IMR-90 (cell line): ENCODE data around the gene NPBWR2. TPM values are rescaled to one million over a fixed set of nuclear protein-coding genes. Genes with fewer than 3 reads are reported as not detected.

ENCODE experiments used
- ATAC-seq: fragments of 200-7000 bp; cut with Tn5 transposase; 2 replicates; pipeline ENCODE4 v1.9.1; 2020; ENCODE audit warnings: low read depth, mild to moderate bottlenecking, moderate library complexity
- BruUV-seq: library from RNA; stranded (reverse); fragments of 400-500 nt; replicated peaks from 2 replicates; lab custom pipeline; 2021; lab: Mats Ljungman, UMichigan
- CTCF ChIA-PET: fragments of 300-600 bp; formaldehyde crosslinking; extraction: SDS; loops from one replicate; lab custom pipeline; 2021; ENCODE audit warnings: antibody characterized with exemption; lab: Yijun Ruan, JAX
- POLR2A ChIA-PET: fragments of 300-600 bp; sonication (Branson Sonifier 250); formaldehyde crosslinking; loops from one replicate; lab custom pipeline; 2022; ENCODE audit warnings: antibody characterized with exemption; ENCODE audit not compliant: unreplicated experiment; lab: Charles Lee
- DNase-seq: peaks from one replicate; pipeline ENCODE4 v3.0.0; 2013
- H2AFZ ChIP-seq: replicated peaks from 2 replicates; pipeline ENCODE3; 2013; ENCODE audit warnings: low read length, mild to moderate bottlenecking; ENCODE audit not compliant: poor library complexity
- H2AK5ac ChIP-seq: 2 replicates; pipeline ENCODE4 v1.6.1; 2013; ENCODE audit warnings: low read depth, low read length, inconsistent platforms
- H2AK9ac ChIP-seq: replicated peaks from 2 replicates; pipeline ENCODE3; 2013; ENCODE audit warnings: mild to moderate bottlenecking, low read depth, low read length, moderate library complexity; ENCODE audit not compliant: poor library complexity
- H2BK120ac ChIP-seq: 2 replicates; pipeline ENCODE4 v1.6.1; 2013; ENCODE audit warnings: low read depth, low read length, inconsistent platforms
- H2BK15ac ChIP-seq: 3 replicates; pipeline ENCODE4 v1.6.1; 2013; ENCODE audit warnings: low read depth, low read length, inconsistent platforms
- H2BK20ac ChIP-seq: 2 replicates; pipeline ENCODE4 v1.6.1; 2013; ENCODE audit warnings: low read depth, mild to moderate bottlenecking, inconsistent platforms, low read length, moderate library complexity
- H2BK5ac ChIP-seq: 2 replicates; pipeline ENCODE4 v1.6.1; 2013; ENCODE audit warnings: mild to moderate bottlenecking, low read depth, low read length, inconsistent platforms; ENCODE audit not compliant: poor library complexity, severe bottlenecking
- H3K14ac ChIP-seq: replicated peaks from 2 replicates; pipeline ENCODE4 v1.6.1; 2013; ENCODE audit warnings: low read depth, low read length, inconsistent platforms
- H3K18ac ChIP-seq: 2 replicates; pipeline ENCODE4 v1.6.1; 2013; ENCODE audit warnings: low read depth, low read length, control low read depth
- H3K23ac ChIP-seq: 2 replicates; pipeline ENCODE4 v1.6.1; 2013; ENCODE audit warnings: low read depth, low read length, inconsistent platforms
- H3K27ac ChIP-seq: 2 replicates; pipeline ENCODE4 v1.5.1; 2013; ENCODE audit warnings: mild to moderate bottlenecking, control low read depth, low read length; ENCODE audit not compliant: insufficient read depth
- H3K27me3 ChIP-seq: 2 replicates; pipeline ENCODE4 v1.6.1; 2013; ENCODE audit warnings: low read length; ENCODE audit not compliant: control insufficient read depth, insufficient read depth
- H3K36me3 ChIP-seq: 2 replicates; pipeline ENCODE4 v1.6.1; 2013; ENCODE audit warnings: low read length, mixed read lengths; ENCODE audit not compliant: control insufficient read depth, insufficient read depth
- H3K4ac ChIP-seq: 2 replicates; pipeline ENCODE4 v1.6.1; 2013; ENCODE audit warnings: low read depth, low read length, inconsistent platforms
- H3K4me1 ChIP-seq: 2 replicates; pipeline ENCODE4 v1.6.1; 2013; ENCODE audit warnings: low read length, mixed read lengths; ENCODE audit not compliant: control insufficient read depth, insufficient read depth
- H3K4me2 ChIP-seq: 2 replicates; pipeline ENCODE4 v1.6.1; 2013; ENCODE audit warnings: low read depth, mild to moderate bottlenecking, control low read depth, low read length, moderate library complexity
- H3K4me3 ChIP-seq: 2 replicates; pipeline ENCODE4 v1.5.1; 2013; ENCODE audit warnings: low read depth, mild to moderate bottlenecking, control low read depth, low read length, moderate library complexity; ENCODE audit not compliant: insufficient read depth
- H3K56ac ChIP-seq: 2 replicates; pipeline ENCODE4 v1.6.1; 2013; ENCODE audit warnings: low read length, inconsistent platforms; ENCODE audit not compliant: insufficient read depth; ENCODE audit errors: extremely low read depth
- H3K79me1 ChIP-seq, 2 experiments: 2 replicates each; pipeline ENCODE4 v1.6.1; 2013; ENCODE audit warnings: low read length in 2 of 2, inconsistent platforms in 1 of 2, low read depth in 1 of 2
- H3K9ac ChIP-seq: 2 replicates; pipeline ENCODE4 v1.6.1; 2013; ENCODE audit warnings: low read depth, low read length, control low read depth
- H3K9me1 ChIP-seq: 2 replicates; pipeline ENCODE4 v1.6.1; 2013; ENCODE audit warnings: low read length, inconsistent platforms; ENCODE audit not compliant: insufficient read depth
- H3K9me3 ChIP-seq: 2 replicates; pipeline ENCODE4 v1.6.1; 2013; ENCODE audit warnings: low read length; ENCODE audit not compliant: control insufficient read depth, insufficient read depth
- H4K20me1 ChIP-seq: 2 replicates; pipeline ENCODE4 v1.6.1; 2013; ENCODE audit warnings: low read length, inconsistent platforms; ENCODE audit not compliant: insufficient read depth
- H4K5ac ChIP-seq: 2 replicates; pipeline ENCODE4 v1.6.1; 2013; ENCODE audit warnings: mild to moderate bottlenecking, low read depth, low read length, control low read depth
- H4K8ac ChIP-seq, 2 experiments: 2 replicates each; pipeline ENCODE4 v1.6.1; 2013; ENCODE audit warnings: low read depth in 2 of 2, low read length in 2 of 2, control low read depth in 1 of 2, inconsistent platforms in 1 of 2
- H4K91ac ChIP-seq: 2 replicates; pipeline ENCODE4 v1.6.1; 2013; ENCODE audit warnings: low read depth, low read length, inconsistent platforms; ENCODE audit not compliant: insufficient read depth
- CEBPB ChIP-seq: IDR thresholded peaks from 2 replicates; pipeline ENCODE4 v1.6.1; 2012; ENCODE audit warnings: low read depth, low read length, improper control_type of control experiment
- CHD1 ChIP-seq: IDR thresholded peaks from 2 replicates; pipeline ENCODE4 v1.6.1; 2012; ENCODE audit warnings: low read depth, low read length, improper control_type of control experiment
- FOS ChIP-seq: fragments of 150-350 bp; IDR thresholded peaks from 2 replicates; pipeline ENCODE4 v1.6.1; 2016; ENCODE audit warnings: low read depth, low read length
- MAFK ChIP-seq: IDR thresholded peaks from 2 replicates; pipeline ENCODE4 v1.6.1; 2012; ENCODE audit warnings: low read depth, low read length, improper control_type of control experiment
- NFE2L2 ChIP-seq: fragments of 150-350 bp; IDR thresholded peaks from 2 replicates; pipeline ENCODE4 v1.6.1; 2016; ENCODE audit warnings: low read depth, mild to moderate bottlenecking, low read length
- POLR2A ChIP-seq: IDR thresholded peaks from 2 replicates; pipeline ENCODE4 v1.6.1; 2012; ENCODE audit warnings: mild to moderate bottlenecking, low read depth, low read length
- RFX5 ChIP-seq: IDR thresholded peaks from 2 replicates; pipeline ENCODE4 v1.8.0; 2012; ENCODE audit warnings: low read depth, mild to moderate bottlenecking, low read length, moderate library complexity
- SMC3 ChIP-seq: fragments of 150-350 bp; IDR thresholded peaks from 2 replicates; pipeline ENCODE4 v1.6.1; 2016; ENCODE audit warnings: low read depth, mild to moderate bottlenecking, antibody characterized with exemption, low read length, moderate library complexity
- WGBS, 2 experiments: methylation state at CpG; one replicate each; pipeline versions ENCODE4 v1.1.5 to v1.1.7; 2013; ENCODE audit warnings: missing lambda C conversion rate in 2 of 2; ENCODE audit not compliant: insufficient read length in 1 of 2; ENCODE audit errors: extremely low coverage in 2 of 2; 5-methylcytosine and 5-hydroxymethylcytosine counted together
- dilution Hi-C: fragments of 300-500 bp; cut with HindIII; formaldehyde crosslinking; loops from one replicate; pipeline ENCODE4 v1.14.3; 2018; ENCODE audit warnings: low sequenced_read_pairs; ENCODE audit not compliant: unreplicated experiment
- in situ Hi-C: fragments of 300-500 bp; cut with MboI; formaldehyde crosslinking; loops from 3 replicates; pipeline ENCODE4 v1.14.3; 2019; ENCODE audit warnings: low sequenced_read_pairs, inconsistent platforms, mixed read lengths
- intact Hi-C: fragments of 100-400 bp; cut with micrococcal nuclease; formaldehyde crosslinking; loops from 2 replicates; pipeline ENCODE4 v1.10.0; 2022
- polyA plus RNA-seq, 3 experiments: library from polyadenylated mRNA; depleted of rRNA; stranded (reverse); fragments of >200 nt; gene quantifications; 2 replicates each; pipeline ENCODE4 v1.2.3, GENCODE V29; 2012; ENCODE audit warnings: low replicate concordance in 1 of 3
- total RNA-seq: library from RNA; depleted of rRNA; stranded (reverse); fragments of >200 nt; gene quantifications from 2 replicates; pipeline ENCODE4 v1.2.3, GENCODE V29; 2012
- TF ChIP-seq, protein P1 (sequence below): fragments of 150-350 bp; IDR thresholded peaks from 2 replicates; pipeline ENCODE4 v1.6.1; 2016; ENCODE audit warnings: low read depth, mild to moderate bottlenecking, low read length, moderate library complexity, borderline replicate concordance

NPBWR2 gene
- total and polyA plus RNA-seq, 2 of the 4 experiments (the other 2 are of a cell fraction), result not detected

DNA sequence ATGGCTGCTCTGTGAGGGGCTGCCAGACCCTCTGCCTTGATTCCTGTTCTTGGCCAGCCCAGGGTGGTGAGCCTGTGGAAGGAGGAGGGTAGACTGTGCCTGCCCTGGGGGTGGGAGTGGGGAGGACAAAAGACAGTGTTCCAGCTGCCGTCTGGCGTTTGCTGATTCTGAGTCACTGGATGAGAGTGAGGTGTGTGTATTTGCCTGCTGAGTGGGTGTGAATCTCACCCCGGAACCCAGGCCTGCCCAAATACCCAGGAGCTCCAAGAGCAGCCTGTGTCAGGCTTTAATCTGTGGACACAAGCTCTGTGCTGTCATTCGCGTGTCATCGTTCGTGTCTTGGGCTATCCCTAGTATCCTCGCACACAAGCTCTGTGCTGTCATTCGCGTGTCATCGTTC is 20.6 kb downstream of the NPBWR2 start:
- 40% methylated on average over 1 of the region's 11 CpGs; no CpG with 5 or more reads in 1 of the 2 experiments for WGBS, 2 experiments
- Histone ChIP-seq H2AK5ac (no peak overlapping the region), H3K9me3 (peaks cover 8% of the 10 kb centered on the region; the same call in 1 of the 2 replicates), H3K9ac (no peak overlapping the region), H2BK5ac (no peak overlapping the region), H2AK9ac (no peak overlapping the region), H4K5ac (no peak overlapping the region), H3K79me1 (no peaks in the 10 kb centered on the region), H3K56ac (no peak overlapping the region), H3K4ac (no peak overlapping the region), H3K27me3 (peaks cover 61% of the 10 kb centered on the region), H3K4me2 (no peak overlapping the region), H2BK120ac (no peak overlapping the region), H4K91ac (no peak overlapping the region), H3K18ac (no peak overlapping the region), H2AFZ (peak overlapping the region; percentile 51), H4K20me1 (peaks cover 13% of the 10 kb centered on the region), H3K9me1 (no peaks in the 10 kb centered on the region), H3K4me3 (no peak overlapping the region), H3K36me3 (no peaks in the 10 kb centered on the region), H2BK15ac (no peak overlapping the region), H3K4me1 (peaks cover 6% of the 10 kb centered on the region; the same call in 1 of the 2 replicates), H3K14ac (no peak overlapping the region), H3K27ac (no peak overlapping the region), H2BK20ac (no peak overlapping the region), H4K8ac (no peak overlapping the region), H3K23ac (no peak overlapping the region)
- in situ Hi-C loops (no loop called here), intact Hi-C loops (no loop called here), dilution Hi-C loops (no loop called here)
- POLR2A ChIA-PET, result no interaction called here
- DNase-seq (no peak), ATAC-seq (no peak)
- CTCF ChIA-PET, result interaction anchor here (0.7 kb wide), 1 partner anchor 25 kb away, joined by 3 read pairs; no protein-coding TSS in a partner anchor
- no TSS peak for BruUV-seq
- TF ChIP-seq MAFK, result no peak
- TF ChIP-seq NFE2L2, result no peak
- TF ChIP-seq CHD1, result no peak
- TF ChIP-seq CEBPB, result no peak
- TF ChIP-seq, protein P1, sequence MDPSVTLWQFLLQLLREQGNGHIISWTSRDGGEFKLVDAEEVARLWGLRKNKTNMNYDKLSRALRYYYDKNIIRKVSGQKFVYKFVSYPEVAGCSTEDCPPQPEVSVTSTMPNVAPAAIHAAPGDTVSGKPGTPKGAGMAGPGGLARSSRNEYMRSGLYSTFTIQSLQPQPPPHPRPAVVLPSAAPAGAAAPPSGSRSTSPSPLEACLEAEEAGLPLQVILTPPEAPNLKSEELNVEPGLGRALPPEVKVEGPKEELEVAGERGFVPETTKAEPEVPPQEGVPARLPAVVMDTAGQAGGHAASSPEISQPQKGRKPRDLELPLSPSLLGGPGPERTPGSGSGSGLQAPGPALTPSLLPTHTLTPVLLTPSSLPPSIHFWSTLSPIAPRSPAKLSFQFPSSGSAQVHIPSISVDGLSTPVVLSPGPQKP, result no peak
- TF ChIP-seq SMC3, result no peak
- no peak for TF ChIP-seq FOS
- TF ChIP-seq RFX5, result no peak
- TF ChIP-seq POLR2A, result no peak
